HG03432 (cell line): ENCODE data around the gene CST3.
A peak's percentile ranks its signal among the peaks of the same experiment; 100 is the strongest.
"Not testable (repeated sequence)": the region's sequence is repeated elsewhere in the genome, so short reads cannot be mapped to it uniquely, and the experiment has no call there.

Experiments
- ATAC-seq: cut with Tn5 transposase; IDR thresholded peaks from one replicate; pipeline ENCODE4 v1.9.1; 2021; ENCODE audit warnings: mild to moderate bottlenecking, moderate library complexity; ENCODE audit not compliant: unreplicated experiment

Gene CST3

DNA sequence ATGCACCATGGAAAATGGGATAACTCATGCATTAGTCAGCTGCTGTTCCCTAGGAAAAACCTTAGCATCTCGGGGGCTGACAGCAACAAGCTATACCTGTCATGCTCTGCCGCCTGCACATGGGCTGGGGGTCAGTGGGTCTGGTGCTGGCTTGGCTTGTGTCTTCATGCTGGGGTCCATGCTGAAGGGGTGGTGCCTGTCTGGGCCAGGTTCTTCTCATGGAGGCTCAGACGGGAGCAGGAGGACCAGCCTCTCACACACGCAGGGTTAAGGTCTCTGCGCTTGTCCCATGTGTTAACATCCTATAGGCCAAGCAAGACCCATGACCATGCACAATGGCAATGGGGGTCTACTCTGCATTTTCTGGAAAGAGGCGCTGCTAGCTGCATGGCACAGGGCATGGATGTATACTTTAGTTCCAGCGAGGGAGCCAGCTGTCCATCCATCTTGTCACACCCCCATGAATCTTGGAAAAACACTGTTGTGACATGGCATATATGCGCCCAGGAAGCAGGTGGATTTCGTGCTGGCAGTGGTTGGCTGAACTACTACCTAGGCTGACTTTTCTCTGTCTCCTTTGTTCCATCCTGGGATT, 24.6 kb upstream of the CST3 start:
- ATAC-seq, result no peak

DNA sequence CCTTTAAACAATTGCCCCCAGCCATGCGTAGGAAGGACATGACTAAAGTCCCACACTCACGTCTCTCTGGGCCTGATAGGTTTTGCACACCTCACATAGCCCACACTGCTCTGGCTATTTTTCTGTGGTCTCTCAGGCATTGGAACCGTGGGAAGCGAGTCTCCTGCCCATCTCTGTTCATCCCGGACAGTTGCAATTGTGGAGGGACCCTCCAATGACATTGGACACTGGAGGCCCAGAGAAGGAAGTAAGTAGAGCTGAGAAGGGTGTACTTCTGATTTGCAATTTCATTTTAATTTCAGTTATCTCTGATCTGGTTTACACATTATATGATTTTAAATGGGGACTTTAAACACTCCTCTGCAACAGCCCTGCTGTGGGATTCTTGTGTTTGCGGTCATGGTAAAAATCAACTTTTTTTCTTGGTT, 23.3 kb upstream of the CST3 start:
- no peak for ATAC-seq

DNA sequence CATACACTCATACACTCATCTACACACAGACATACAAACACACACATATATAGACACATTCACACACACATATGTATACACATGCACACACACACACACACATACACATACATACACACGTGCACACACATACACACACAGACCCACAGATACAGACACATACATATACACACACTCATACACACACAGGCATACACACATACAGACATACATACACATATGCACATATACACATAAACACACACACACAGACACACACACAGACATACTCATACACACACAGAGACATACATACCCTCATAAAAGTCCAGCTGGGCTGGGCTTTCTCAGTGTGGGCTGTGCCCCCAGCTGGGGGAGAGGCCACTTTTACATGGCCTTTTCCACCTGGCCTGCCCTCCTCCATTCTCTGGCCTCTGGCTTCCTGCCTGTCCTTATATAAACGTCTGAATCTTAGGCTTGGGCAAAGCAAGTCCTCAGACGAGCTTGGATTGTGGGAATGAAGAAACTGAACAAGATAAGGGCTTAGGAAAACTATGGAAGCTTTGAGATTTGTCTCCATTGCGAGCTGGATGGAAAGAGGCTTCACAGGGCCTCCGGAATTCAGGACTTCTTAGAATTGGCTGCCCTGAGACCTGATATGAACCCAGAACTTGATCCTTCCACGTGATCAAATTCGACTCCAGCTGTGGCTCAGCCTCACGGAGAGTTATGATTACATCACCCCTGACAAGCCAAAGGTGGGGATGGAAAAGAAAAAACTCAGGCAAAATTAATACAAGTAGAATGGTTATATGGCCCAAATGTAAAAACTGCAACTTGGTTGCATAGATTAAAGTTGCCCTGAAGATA, 22.5 kb upstream of the CST3 start:
- ATAC-seq, result no peak

DNA sequence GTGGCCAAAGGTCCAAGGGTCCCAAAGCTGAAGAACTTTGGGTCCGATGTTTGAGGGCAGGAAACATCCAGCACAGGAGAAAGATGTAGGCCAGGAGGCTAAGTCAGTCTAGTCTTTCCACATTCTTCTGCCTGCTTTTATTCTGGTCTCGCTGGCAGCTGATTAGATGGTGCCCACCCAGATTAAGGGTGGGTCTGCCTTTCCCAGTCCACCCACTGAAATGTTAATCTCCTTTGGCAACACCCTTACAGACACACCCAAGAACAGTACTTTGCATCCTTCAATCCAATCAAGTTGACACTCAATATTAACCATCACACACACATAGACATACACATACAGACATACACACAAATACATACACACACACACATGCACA, 21.8 kb upstream of the CST3 start:
- not testable (repeated sequence) for ATAC-seq

DNA sequence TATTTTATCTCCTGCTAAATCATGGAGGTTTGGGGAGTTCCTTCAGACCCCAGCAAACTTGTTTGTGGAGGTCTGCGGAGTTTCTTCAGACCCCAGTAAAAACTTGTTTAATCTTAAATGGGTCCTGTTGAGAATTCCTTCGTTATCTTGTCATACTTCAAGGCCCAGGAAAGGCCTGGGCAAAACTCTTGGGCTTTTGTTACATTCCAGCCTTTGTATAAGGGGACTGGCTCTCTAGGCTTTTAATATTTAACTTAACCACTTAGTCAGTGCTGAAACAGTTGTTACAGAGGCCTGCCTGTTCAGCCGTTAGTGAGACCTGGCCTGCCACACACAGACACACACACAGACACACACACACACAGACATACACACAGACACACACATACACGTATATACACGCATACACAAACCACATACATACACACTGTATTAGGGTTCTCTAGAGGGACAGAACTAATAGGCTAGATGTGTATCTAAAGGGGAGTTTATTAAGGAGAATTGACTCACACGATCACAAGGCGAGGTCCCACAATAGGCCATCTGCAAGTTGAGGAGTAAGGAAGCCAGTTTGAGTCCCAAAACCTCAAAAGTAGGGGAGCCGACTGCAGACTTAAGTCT, 21.3 kb upstream of the CST3 start:
- no peak for ATAC-seq

DNA sequence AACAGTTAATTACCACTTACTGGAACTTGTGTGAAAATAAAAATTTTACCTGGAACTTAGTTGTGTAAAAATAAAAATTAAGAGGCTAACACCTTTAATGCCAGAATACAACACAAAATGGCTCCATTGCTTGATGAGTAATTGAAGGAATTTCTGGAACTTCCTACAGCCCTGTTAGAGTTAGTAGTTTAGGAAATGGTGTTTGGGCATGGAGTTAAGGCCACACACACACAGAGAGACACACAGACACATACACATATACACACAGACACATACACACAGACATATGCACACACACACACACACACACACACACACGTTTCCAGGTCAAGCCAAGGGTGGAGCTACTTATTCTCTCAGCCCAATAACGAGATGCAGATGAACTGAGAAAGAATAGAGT, 20.6 kb upstream of the CST3 start:
- no peak for ATAC-seq

DNA sequence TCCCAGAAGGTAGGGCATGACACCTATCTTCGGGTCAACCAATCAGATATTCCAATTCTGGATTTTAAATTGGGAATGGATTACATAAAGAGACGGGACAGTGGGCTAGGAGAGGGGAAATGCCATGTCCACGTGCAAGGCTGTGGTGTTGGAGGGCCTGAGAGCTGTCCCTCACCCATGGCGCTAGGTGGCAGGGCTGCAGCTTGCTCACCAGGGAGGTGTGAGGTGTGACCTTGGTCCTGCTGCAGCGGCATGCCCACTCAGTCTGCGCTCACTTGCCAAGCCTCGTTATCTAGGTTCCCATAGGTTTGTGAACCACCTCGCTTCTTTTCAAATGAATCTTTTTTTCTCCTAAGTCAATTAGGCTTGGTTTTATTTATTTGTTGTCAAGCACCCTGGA, 19.4 kb upstream of the CST3 start:
- no peak for ATAC-seq

DNA sequence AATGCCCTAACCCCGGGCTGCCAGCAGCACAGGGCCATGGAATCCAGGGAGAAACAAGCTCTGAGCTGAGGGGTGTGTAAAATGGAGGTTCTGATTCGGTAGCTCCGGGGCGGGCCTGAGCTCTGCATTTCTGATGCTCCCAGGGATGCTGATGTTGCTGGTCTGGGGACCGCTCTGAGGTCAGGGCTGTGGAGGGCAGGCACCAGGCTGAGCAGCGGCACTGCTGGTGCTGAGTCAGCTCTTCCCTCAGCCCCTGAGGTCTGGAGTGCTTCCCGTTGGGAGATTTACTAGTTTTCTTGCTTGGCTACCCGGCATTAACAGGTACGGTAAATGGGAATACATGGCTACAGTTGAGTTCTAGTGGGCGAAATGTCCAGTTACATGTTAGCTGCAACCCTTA, 18.6 kb upstream of the CST3 start:
- ATAC-seq, result no peak

DNA sequence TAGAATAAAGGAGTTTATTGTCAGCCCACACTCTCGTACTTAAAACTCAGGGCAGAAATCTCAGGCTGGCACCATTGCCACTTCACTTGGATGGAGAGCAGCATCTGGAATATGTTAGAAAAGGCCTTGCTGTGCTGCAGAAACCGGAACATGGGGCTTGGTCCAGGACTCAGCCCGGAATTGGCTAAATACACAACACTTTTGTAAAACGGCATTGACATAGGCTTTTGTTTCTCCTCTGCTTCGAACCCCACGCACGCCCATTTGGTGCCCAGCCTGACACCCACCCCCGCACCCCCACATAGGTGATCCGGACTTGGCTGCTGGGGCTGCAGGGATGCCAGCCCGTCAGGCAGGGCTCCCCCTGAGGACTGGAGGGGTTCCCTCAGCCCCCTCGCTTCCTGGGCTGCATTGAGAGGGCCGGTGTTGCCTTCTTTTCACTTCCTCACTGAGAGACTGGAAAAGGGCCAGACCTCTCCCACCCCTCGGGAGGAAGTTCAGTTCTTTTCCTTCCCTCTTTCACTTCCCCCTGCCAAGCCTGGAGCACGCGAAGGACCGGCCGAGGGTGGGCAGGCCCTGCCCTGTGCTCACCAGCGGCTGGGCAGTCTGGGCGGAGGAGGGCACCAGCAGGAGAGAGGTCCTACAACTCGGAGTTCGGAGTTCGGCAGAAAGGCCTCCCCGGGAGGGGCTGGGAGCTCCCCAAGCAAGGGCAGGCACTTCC, 17.9 kb upstream of the CST3 start:
- ATAC-seq, result no peak

DNA sequence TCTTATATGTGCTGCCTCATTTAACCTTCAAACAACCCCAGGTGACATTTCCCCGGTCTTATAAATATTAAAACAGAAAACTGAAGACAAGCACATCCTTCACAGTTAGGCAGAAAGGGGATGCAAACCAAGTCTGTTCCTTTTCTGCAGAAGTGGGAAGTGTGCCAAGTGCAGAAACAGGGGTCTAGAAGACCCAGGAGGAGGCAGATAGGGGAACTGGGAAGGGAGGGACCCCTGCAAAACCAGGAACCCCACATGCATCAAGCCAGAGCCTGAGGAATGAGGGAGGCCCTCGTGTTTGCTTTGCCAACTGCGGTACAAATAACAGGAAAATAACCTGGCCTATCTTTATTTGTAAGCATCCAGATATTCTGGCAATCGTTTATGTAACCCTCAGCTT, 17.0 kb upstream of the CST3 start:
- ATAC-seq, result no peak

DNA sequence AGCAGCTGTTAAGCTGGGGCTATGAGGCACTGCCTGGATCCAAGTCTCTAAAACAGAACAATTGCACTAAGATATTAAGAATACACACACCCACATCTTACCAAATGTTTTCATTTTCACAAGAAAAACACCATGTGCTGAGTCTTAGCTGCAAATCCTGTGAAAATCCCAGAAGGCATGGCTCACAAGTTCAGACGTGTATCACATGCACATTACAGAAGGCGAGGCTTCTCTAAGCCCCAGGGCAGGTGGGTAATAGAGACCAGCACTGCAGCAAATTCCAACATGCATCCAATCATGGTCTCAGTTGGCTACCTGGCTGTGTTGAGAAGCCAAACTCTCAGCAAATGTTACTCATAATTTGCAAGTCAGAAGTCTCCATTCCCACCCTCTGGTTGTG, 16.2 kb upstream of the CST3 start:
- ATAC-seq, result no peak

DNA sequence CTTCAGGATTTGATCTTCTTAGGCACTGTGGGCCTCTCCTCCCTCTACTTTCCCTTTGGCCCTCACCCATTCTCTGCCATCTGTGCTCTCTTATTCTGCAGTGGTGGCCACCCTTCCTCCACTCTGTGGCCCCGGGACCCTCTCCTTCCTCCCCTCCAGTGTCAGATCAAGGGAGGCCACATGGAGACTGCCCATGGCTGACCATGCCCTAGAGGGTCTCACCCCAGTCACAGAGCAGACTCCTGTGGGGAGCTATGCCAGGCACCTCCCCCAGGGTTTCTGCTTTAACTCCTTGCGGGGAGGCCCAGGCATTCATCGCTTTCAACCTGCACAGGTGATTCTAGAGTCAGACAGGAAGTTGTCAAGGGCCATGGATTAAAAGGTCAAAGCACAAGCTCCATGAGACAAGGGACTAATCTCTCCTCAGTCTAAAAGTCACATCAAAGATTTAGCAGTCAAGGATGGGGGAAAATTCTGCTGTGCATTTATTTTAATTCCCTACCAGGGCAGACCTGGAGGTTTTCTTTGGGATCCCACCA, 15.7 kb upstream of the CST3 start:
- no peak for ATAC-seq

DNA sequence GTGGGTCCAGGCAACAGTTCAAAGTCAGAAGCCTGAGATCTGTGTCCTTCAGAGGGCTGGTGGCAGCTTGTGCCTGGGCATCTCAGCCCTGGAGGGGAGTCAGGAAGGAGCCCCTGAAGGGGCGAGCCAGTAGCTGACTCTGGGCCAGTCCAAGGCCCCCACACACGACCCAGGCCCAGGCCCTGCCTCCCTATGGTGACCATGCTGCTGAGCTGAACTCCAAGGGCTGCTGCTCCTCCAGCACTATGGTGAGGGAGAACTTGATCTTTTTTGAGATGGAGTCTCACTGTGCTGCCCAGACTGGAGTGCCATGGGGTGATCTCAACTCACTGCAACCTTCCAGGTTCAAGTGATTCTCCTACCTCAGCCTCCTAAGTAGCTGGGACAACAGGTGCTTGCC, 15.2 kb upstream of the CST3 start:
- ATAC-seq, result no peak

DNA sequence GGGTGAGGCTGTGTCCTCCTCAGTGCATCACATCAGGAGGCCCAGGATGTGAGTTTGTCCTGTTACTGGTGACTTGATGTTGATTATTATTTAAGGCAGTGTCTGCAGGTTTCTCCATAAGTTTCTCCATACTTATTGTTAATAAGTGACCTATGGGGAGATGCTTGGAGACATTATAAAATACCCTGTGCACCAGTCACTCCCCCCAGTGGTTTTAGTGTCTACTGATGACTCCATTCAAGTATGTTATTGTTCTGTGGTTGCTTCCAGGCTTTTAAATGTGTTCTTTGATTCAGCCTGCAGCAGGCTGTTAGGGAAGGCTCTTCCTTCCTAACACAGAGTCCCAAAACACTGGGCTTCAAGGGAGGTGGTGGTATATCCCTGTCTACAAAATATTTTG, 14.6 kb upstream of the CST3 start:
- no peak for ATAC-seq

DNA sequence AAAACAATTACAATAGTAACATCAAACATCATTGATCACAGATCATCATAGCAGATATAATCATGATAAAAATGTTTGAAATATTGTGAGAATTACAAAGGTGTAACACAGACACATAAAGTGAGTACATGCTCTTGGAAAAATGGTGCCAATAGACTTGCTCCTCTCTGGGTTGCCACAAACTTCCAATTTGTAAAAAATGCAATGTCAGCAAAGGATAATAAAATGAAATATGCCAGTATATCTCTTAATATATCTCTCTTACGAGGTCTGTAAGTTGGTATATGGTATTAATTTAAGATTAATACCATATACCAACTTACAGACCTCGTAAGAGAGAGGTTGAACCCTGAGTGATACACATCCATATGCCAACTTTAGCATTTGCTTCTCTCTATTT, 13.4 kb upstream of the CST3 start:
- ATAC-seq, result no peak

DNA sequence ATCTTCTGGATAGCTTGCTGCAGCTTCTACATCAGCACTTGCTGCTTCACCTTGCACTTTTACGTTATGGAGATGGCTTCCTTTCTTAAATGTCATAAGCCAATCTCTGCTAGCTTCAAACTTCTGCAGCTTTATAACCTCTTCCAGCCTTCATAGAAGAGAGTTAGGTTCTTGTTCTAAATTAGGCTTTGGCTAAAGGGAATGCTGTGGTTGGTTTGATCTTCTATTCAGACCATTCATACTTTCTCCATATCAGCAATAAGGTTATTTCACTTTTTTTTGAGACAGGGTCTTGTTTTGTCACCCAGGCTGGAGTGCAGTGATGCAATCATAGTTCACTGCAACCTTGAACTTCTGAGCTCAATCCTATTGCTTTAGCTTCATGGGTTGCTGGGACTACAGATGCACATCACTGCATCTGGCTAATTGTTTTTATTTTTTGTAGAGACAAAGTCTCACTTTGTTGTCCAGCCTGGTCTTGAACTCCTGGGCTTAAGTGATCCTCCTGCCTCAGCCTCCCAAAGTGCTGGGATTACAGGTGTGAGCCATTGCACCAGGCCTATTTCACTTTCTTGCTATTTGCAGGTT, 12.2 kb upstream of the CST3 start:
- ATAC-seq, result no peak

DNA sequence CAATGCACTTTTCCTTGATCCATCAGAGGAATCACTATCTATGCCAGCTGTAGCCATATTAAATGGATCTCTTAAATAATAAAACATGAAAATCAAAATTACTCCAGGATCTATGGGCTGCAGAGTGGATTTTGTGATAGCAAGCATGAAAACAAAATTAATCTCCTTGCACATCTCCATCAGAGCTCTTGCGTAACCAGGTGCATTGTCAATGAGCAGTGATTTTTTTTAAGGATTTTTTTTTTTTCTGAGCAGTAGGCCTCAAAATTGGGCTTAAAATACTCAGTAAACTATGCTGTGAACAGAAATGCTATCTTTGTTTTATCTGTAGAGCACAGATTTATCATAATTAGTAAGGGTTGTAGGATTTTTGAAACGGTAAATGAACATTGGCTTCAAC, 11.5 kb upstream of the CST3 start:
- no peak for ATAC-seq

DNA sequence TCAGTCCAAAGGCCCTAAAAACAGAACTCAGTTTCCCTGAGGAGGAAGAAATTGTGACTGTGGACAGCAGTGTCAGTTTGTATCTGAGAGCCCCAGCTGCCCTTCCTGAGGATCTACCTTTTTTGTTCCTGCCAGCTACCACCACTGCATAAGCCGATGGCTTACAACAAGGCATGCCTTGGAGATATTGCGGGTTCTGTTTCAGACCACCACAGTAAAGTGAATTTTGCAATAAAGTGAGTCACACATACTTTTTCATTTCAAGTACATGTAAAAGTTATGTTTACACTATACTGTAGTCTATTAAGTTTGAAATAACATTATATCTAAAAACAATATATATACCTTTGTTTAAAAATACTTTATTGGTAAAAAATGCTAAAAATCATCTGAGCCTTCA, 9.6 kb upstream of the CST3 start:
- ATAC-seq, result no peak

DNA sequence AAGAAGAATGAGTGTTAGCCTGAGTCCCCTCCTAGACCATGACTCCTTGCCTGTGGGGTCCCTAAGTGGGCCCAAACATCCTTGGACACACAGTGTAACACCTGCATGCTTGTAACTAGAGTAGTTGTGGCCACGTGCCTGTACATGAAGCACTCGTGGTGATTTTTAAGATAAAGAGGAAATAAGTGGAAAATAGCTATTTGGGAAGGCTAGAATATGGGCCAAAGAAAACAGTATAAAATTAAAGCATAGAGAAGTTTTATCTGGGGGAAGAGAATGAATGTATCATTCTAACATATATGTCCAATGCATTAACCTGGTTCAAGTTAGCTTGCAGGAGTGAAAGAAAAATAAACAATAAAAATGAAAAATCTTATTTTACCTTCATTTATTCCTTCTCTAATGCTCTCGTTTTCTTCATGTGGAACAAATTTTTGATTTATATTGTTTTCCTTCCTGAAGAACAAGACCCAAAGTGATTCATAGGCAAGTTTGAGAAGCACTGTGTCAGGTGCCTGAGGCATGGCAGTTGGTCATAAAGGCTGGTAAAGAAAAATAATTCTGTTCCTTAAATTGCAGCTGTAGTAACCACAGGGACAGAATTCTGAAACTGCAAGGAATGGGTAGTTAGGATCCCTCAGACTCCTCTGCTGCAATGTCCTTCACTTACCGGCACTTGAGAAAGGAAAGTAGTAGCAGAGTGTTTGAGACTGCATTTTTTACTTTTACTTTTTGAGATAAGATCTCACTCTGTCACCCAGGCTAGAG, 8.5 kb upstream of the CST3 start:
- ATAC-seq, result no peak

DNA sequence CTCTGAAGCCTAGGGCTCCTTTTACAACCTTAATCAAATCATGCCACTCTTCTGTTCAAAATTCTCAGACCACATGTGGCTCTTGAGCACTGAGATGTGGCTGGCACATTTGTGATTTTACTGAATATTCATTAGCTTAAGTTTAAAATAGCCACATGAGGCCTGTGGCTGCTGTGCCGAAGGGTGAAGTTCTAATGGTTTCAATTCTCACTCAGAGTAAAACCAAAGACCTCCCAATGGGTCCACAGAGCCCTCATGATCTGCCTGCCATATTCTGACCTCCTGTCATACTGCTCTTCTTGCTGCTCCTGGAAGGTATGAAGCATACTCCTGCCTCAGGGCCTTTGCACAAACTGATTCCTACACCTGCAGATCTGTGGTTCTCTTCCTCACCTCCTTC, 7.8 kb upstream of the CST3 start:
- ATAC-seq, result peak; percentile 44
